ENCODE data around the gene EGLN1. TPM values are rescaled to one million over a fixed set of nuclear protein-coding genes. Genes with fewer than 3 reads are reported as not detected.
A peak's percentile ranks its signal among the peaks of the same experiment; 100 is the strongest.

Gene EGLN1
- total RNA-seq, 1 experiment from 2014 or later: 26.7 TPM

DNA sequence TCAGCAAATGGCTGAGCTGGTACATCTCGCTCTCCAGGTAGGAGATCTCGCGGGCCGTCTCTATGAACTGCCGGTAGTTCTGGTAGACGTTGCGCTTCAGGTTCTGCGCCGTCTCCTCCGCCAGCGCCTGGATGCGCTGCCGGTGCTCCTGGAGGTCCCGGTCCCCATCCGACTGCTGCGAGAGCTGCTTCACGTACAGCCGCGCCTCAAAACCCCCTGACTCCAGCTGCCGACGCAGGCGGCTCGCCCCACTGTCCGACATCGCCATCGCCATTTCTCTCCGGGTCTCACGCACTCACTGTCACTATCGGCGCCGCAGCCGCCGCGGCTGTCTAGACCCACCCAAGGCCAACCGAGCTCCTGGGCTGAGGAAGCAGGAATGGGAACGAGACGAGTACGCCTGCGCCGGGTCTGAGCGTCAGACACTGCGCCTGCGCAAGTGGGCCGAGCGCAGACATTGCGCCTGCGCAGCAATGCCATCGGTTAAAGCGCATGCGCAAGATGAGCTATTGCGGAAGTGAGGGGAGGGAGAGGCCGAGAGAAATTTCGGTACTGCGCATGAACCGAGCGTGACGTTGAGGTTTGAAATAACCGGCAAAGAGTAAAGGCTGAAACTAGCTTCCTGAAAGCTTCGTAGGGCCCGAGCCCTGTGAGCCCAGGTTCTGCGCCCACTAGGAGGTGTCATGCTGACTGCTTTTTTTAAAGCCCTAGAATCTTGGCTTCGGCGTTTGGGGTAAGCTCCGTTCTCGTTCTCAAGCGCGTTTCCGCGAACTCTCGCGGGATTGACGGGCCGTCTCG, 84.4 kb downstream of the EGLN1 start, which contains the start of gene EXOC8:
TSS of gene EXOC8 (minus strand) at position 381 of the 798 bp plus-strand sequence. CDS start at position 274, 107 bp downstream.
- Histone ChIP-seq H3K36me3 (ENCODE audit: control insufficient read depth, insufficient read depth, low read length) (no peaks in the 10 kb centered on the region), H3K4me1 (peaks cover 6% of the 10 kb centered on the region), H3K4me3 (ENCODE audit: low read depth, low read length) (peak within 1 kb of the TSS; percentile 88), H3K9me3 (no peaks in the 10 kb centered on the region), H3K27me3 (replicated peaks; ENCODE audit: control insufficient read depth, insufficient read depth, low read length) (no peaks in the 10 kb centered on the region)
- Mint-ChIP-seq H3K4me3 (ENCODE audit: unreplicated experiment) (peak within 1 kb of the TSS; percentile 98), H3K36me3 (ENCODE audit: insufficient read depth, unreplicated experiment) (peaks cover 44% of the 10 kb centered on the region), H3K27ac (ENCODE audit: unreplicated experiment) (peak within 1 kb of the TSS; percentile 98), H3K27me3 (ENCODE audit: insufficient read depth, unreplicated experiment) (peaks cover 2% of the 10 kb centered on the region), H3K9me3 (ENCODE audit: unreplicated experiment) (no peaks in the 10 kb centered on the region), H3K4me1 (ENCODE audit: low read depth, unreplicated experiment) (peaks cover 25% of the 10 kb centered on the region)
- no TSS peak for BruUV-seq (replicated peaks)
- intact Hi-C loops (cut with micrococcal nuclease; ENCODE audit: unreplicated experiment): loop anchor here (2.0 kb wide), 1 partner anchor 103 kb away; no protein-coding TSS in a partner anchor
- CTCF ChIA-PET: interaction anchor here (0.5 to 1.6 kb wide), 9 partner anchors 18 to 469 kb away, joined by 3 to 10 read pairs (median 3); no protein-coding TSS in a partner anchor
- TF ChIP-seq, protein P1, sequence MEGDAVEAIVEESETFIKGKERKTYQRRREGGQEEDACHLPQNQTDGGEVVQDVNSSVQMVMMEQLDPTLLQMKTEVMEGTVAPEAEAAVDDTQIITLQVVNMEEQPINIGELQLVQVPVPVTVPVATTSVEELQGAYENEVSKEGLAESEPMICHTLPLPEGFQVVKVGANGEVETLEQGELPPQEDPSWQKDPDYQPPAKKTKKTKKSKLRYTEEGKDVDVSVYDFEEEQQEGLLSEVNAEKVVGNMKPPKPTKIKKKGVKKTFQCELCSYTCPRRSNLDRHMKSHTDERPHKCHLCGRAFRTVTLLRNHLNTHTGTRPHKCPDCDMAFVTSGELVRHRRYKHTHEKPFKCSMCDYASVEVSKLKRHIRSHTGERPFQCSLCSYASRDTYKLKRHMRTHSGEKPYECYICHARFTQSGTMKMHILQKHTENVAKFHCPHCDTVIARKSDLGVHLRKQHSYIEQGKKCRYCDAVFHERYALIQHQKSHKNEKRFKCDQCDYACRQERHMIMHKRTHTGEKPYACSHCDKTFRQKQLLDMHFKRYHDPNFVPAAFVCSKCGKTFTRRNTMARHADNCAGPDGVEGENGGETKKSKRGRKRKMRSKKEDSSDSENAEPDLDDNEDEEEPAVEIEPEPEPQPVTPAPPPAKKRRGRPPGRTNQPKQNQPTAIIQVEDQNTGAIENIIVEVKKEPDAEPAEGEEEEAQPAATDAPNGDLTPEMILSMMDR (IDR thresholded peaks at IDR 0.05; ENCODE audit: insufficient read depth in 1 of 2, low read depth in 1 of 2, low read length in 1 of 2, severe bottlenecking in 1 of 2, unreplicated experiment in 1 of 2): no peak
- POLR2A ChIA-PET: interaction anchor here (0.6 to 1.4 kb wide), 14 partner anchors 9 to 469 kb away, joined by 3 to 14 read pairs (median 4); partner anchors contain the start of genes C1orf198, GNPAT and TSNAX
- DNase-seq: peak; percentile 95 to 98

DNA sequence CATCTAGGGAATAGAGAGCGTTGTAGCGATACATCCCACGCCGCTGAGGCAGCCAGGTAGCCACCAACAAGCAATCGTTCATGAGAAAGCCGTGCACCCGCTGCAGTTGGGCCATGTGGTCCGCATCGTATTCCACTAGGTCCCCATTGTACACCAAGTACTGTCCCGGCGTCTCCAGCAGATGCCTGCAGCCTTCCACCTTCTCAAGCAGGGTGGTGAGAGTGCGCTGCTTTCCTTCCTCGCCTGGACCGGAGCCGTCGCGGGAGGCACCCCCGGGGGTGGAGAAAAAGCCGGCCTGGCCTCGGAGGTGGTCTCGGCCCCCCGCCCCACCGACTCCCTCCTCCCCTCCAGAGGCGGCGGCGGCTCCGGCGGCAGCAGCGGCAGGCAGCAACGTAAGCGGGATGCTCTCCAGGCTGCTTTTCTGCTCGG, 85.0 kb downstream of the EGLN1 start:
- peaks cover 25% of the 10 kb centered on the region for H3K4me1 Mint-ChIP-seq (ENCODE audit: low read depth, unreplicated experiment)

More for the DNA sequence above, 85.0 kb downstream of the EGLN1 start:
- ChIA-PET CTCF (interaction anchor here (1.0 to 1.6 kb wide), 3 partner anchors 247 to 468 kb away, joined by 3 to 4 read pairs (median 3); no protein-coding TSS in a partner anchor), POLR2A (interaction anchor here (0.7 to 1.4 kb wide), 2 partner anchors 84 to 191 kb away, joined by 4 to 10 read pairs; partner anchors contain the start of gene TSNAX)
- TF ChIP-seq, protein P1 (IDR thresholded peaks at IDR 0.05; ENCODE audit: insufficient read depth in 1 of 2, low read depth in 1 of 2, low read length in 1 of 2, severe bottlenecking in 1 of 2, unreplicated experiment in 1 of 2): no peak
- Histone ChIP-seq H3K27me3 (replicated peaks; ENCODE audit: control insufficient read depth, insufficient read depth, low read length) (no peaks in the 10 kb centered on the region), H3K4me3 (ENCODE audit: low read depth, low read length) (peak overlapping the region; percentile 88), H3K9me3 (no peaks in the 10 kb centered on the region), H3K4me1 (peaks cover 6% of the 10 kb centered on the region), H3K36me3 (ENCODE audit: control insufficient read depth, insufficient read depth, low read length) (no peaks in the 10 kb centered on the region)
- peak overlapping the region; percentile 98 for H3K4me3 Mint-ChIP-seq (ENCODE audit: unreplicated experiment)
- H3K36me3 Mint-ChIP-seq (ENCODE audit: insufficient read depth, unreplicated experiment): peaks cover 41% of the 10 kb centered on the region
- no peak for DNase-seq
- no peaks in the 10 kb centered on the region for H3K9me3 Mint-ChIP-seq (ENCODE audit: unreplicated experiment)
- no TSS peak for BruUV-seq (replicated peaks)
- peaks cover 2% of the 10 kb centered on the region for H3K27me3 Mint-ChIP-seq (ENCODE audit: insufficient read depth, unreplicated experiment)
- intact Hi-C loops (cut with micrococcal nuclease; ENCODE audit: unreplicated experiment): no loop called here
- peak overlapping the region; percentile 98 for H3K27ac Mint-ChIP-seq (ENCODE audit: unreplicated experiment)

Measured in Caco-2 (cell line).